Measurements from ENCODE around the gene SELENOH. TPM values are rescaled to one million over a fixed set of nuclear protein-coding genes. Genes with fewer than 3 reads are reported as not detected.
A peak's percentile ranks its signal among the peaks of the same experiment; 100 is the strongest.

The SELENOH gene
- total and polyA plus RNA-seq, 11 donors, result 56.8 to 134 (median 85.7) TPM

- 67 to 79% (median 69%) methylated on average over 5 of the region's 5 CpGs for WGBS, 4 donors
- DNase-seq, result no peak
- no peak for ATAC-seq
- Histone ChIP-seq H3K36me3 (peaks cover 3 to 75% (median 48%) of the 10 kb centered on the region in 9 donors), H3K27me3 (no peaks in the 10 kb centered on the region), H3K9me3 (no peaks in the 10 kb centered on the region), H3K4me1 (peaks cover 2 to 42% (median 14%) of the 10 kb centered on the region in 12 donors), H3K4me3 (no peak overlapping the region), H3K27ac (no peak overlapping the region)
- TF ChIP-seq POLR2A (IDR thresholded peaks at IDR 0.05), result no peak
- no peak for TF ChIP-seq CTCF (IDR thresholded peaks at IDR 0.05)
- intact Hi-C loops (cut with DNase I), result loop anchor here in 1 of 10 donors (10.0 kb wide), 1 partner anchor 80 kb away; the partner anchor contains the start of gene ZDHHC5
Observed at GRCh38 chr11:57745206-57745605, 3.9 kb downstream of the SELENOH start.

GRCh38 chr11:57746920-57747319 is 5.6 kb downstream of the SELENOH start:
- H3K36me3 ChIP-seq, result peaks cover 3 to 79% (median 48%) of the 10 kb centered on the region in 9 donors
- no peaks in the 10 kb centered on the region for H3K27me3 ChIP-seq
- ATAC-seq (no peak), DNase-seq (no peak)
- intact Hi-C loops (cut with DNase I), result loop anchor here in 1 of 10 donors (10.0 kb wide), 1 partner anchor 82 kb away; the partner anchor contains the start of gene ZDHHC5
- no peaks in the 10 kb centered on the region for H3K9me3 ChIP-seq
- TF ChIP-seq CTCF (IDR thresholded peaks at IDR 0.05) (no peak), POLR2A (IDR thresholded peaks at IDR 0.05) (no peak)
- H3K4me1 ChIP-seq, result peaks cover 2 to 39% (median 14%) of the 10 kb centered on the region in 12 donors
- H3K4me3 ChIP-seq, result no peak overlapping the region
- no peak overlapping the region for H3K27ac ChIP-seq
- 80 to 91% (median 84%) methylated on average over 1 of the region's 1 CpG for WGBS, 4 donors

GRCh38 chr11:57751176-57751575 is 9.9 kb downstream of the SELENOH start:
- H3K9me3 ChIP-seq, result no peaks in the 10 kb centered on the region
- DNase-seq, result no peak
- peaks cover 0 to 9% (median 5%) of the 10 kb centered on the region in 12 donors for H3K4me1 ChIP-seq
- no peak overlapping the region for H3K27ac ChIP-seq
- no peak overlapping the region for H3K4me3 ChIP-seq
- intact Hi-C loops (cut with DNase I), result loop anchor here in 4 of 10 donors (2.0 to 10.0 kb wide), 4 partner anchors 50 to 764 kb away; no protein-coding TSS in a partner anchor
- ATAC-seq, result no peak
- no peaks in the 10 kb centered on the region for H3K27me3 ChIP-seq
- H3K36me3 ChIP-seq, result peaks cover 0 to 42% (median 8%) of the 10 kb centered on the region in 9 donors
- TF ChIP-seq CTCF (IDR thresholded peaks at IDR 0.05) (no peak), POLR2A (IDR thresholded peaks at IDR 0.05) (no peak)

- Histone ChIP-seq H3K27me3 (no peaks in the 10 kb centered on the region), H3K36me3 (peaks cover 0 to 36% (median 3%) of the 10 kb centered on the region in 9 donors), H3K9me3 (no peaks in the 10 kb centered on the region), H3K27ac (peak within 1 kb of the TSS in 6 of 12 donors; percentile 17 to 56 (median 42)), H3K4me1 (peaks cover 0 to 9% (median 5%) of the 10 kb centered on the region in 12 donors), H3K4me3 (no peak within 1 kb of the TSS)
- WGBS, 4 donors, result 39 to 50% (median 44%) methylated on average over 10 of the region's 10 CpGs
- ATAC-seq, result peak; percentile 76 to 89 (median 85)
- TF ChIP-seq CTCF (IDR thresholded peaks at IDR 0.05) (peak; percentile 39 to 64 (median 55)), POLR2A (IDR thresholded peaks at IDR 0.05) (no peak)
- intact Hi-C loops (cut with DNase I), result loop anchor here in 4 of 10 donors (2.0 to 10.0 kb wide), 4 partner anchors 49 to 763 kb away; no protein-coding TSS in a partner anchor
- DNase-seq, result peak in 4 of 5 donors; percentile 36 to 45 (median 38)
Observed at GRCh38 chr11:57751676-57752253, 10.5 kb downstream of the SELENOH start, which contains the start of gene BTBD18. Gene BTBD18, minus strand, starts transcription at chr11:57751819. Its CDS starts 631 bp downstream, at chr11:57751188.
